Gastroesophageal sphincter (tissue), 3 donors: Measurements from ENCODE around the gene SCN1B.

Source experiments
- EP300 ChIP-seq: sonication (generic); formaldehyde crosslinking; IDR thresholded peaks from one replicate; pipeline ENCODE4 v1.6.1; 2017; ENCODE audit warnings: antibody characterized with exemption, mild to moderate bottlenecking
- POLR2A ChIP-seq, 2 donors: fragments of 450-650 bp; IDR thresholded peaks; one replicate each; pipeline ENCODE4 v1.6.1; 2017; ENCODE audit warnings: antibody characterized with exemption in 2 of 2, mild to moderate bottlenecking in 2 of 2, moderate library complexity in 1 of 2
- POLR2AphosphoS5 ChIP-seq: sonication (generic); formaldehyde crosslinking; IDR thresholded peaks from one replicate; pipeline ENCODE4 v1.6.1; 2017; ENCODE audit warnings: antibody characterized with exemption
- TF ChIP-seq, protein P1 (sequence below), 4 experiments: fragments of 200-600 bp in 2 of 4; fragments of 450-650 bp in 2 of 4; sonication (generic) in 1 of 4; IDR thresholded peaks; one replicate each; pipeline ENCODE4 v1.5.1; 2017 to 2019; ENCODE audit warnings: antibody characterized with exemption in 4 of 4, mild to moderate bottlenecking in 2 of 4, moderate library complexity in 2 of 4

DNA sequence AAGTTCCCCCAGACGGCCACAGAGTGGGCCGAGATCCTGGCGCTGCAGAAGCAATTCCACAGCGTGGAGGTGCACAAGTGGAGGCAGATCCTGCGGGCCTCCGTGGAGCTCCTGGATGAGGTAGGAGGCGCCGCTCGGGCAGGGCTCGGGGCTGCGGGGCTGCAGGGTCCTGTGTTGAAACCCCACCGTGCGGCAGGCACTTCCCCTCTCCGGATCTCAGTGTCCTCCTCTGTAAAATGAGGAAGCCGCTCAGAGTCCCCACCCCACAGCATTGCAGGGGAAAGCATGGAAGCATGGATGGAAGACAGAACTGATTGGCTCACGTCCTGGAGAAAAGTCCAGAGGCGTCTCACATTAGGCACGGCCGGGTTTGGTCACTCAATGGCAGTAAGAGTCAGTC lies 6.8 kb upstream of the SCN1B start:
- TF ChIP-seq, protein P1, sequence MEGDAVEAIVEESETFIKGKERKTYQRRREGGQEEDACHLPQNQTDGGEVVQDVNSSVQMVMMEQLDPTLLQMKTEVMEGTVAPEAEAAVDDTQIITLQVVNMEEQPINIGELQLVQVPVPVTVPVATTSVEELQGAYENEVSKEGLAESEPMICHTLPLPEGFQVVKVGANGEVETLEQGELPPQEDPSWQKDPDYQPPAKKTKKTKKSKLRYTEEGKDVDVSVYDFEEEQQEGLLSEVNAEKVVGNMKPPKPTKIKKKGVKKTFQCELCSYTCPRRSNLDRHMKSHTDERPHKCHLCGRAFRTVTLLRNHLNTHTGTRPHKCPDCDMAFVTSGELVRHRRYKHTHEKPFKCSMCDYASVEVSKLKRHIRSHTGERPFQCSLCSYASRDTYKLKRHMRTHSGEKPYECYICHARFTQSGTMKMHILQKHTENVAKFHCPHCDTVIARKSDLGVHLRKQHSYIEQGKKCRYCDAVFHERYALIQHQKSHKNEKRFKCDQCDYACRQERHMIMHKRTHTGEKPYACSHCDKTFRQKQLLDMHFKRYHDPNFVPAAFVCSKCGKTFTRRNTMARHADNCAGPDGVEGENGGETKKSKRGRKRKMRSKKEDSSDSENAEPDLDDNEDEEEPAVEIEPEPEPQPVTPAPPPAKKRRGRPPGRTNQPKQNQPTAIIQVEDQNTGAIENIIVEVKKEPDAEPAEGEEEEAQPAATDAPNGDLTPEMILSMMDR (IDR thresholded peaks at IDR 0.05) = no peak
- TF ChIP-seq POLR2AphosphoS5 = no peak
- TF ChIP-seq EP300 = no peak
- no peak for TF ChIP-seq POLR2A (IDR thresholded peaks at IDR 0.05)
